Measurements from ENCODE around the gene TLK2.

TLK2 gene

GRCh38 chr17:62565817-62566216 lies 87.2 kb downstream of the TLK2 start:
- no peak for TF ChIP-seq MAX (IDR thresholded peaks at IDR 0.05)
- TF ChIP-seq USF1 (IDR thresholded peaks at IDR 0.05) = no peak
- TF ChIP-seq TAF1 (IDR thresholded peaks at IDR 0.05; ENCODE audit: low read depth) = no peak
- no peak for TF ChIP-seq CEBPB (IDR thresholded peaks at IDR 0.05)
- no peak for TF ChIP-seq EGR1 (IDR thresholded peaks at IDR 0.05)
- TF ChIP-seq NFIC (IDR thresholded peaks at IDR 0.05) = no peak
- no peak for TF ChIP-seq REST (IDR thresholded peaks at IDR 0.05; ENCODE audit: low read depth)
- no peak for TF ChIP-seq EP300 (IDR thresholded peaks at IDR 0.05; ENCODE audit: borderline replicate concordance)

GRCh38 chr17:62566996-62567578 lies 88.5 kb downstream of the TLK2 start:
- TF ChIP-seq MAX (IDR thresholded peaks at IDR 0.05) (no peak), RAD21 (IDR thresholded peaks at IDR 0.05; ENCODE audit: low read depth) (no peak)

GRCh38 chr17:62572488-62572887 lies 93.9 kb downstream of the TLK2 start:
- TF ChIP-seq TEAD4 (IDR thresholded peaks at IDR 0.05) (no peak), USF1 (IDR thresholded peaks at IDR 0.05) (no peak), RAD21 (IDR thresholded peaks at IDR 0.05; ENCODE audit: low read depth) (no peak), ZBTB7A (IDR thresholded peaks at IDR 0.05; ENCODE audit: low read depth) (no peak), EP300 (IDR thresholded peaks at IDR 0.05; ENCODE audit: borderline replicate concordance) (no peak), NFIC (IDR thresholded peaks at IDR 0.05) (no peak), EGR1 (IDR thresholded peaks at IDR 0.05) (no peak), FOXM1 (IDR thresholded peaks at IDR 0.05; ENCODE audit: borderline replicate concordance, low read depth) (no peak)

- TF ChIP-seq USF1 (IDR thresholded peaks at IDR 0.05) (no peak), YY1 (IDR thresholded peaks at IDR 0.05; ENCODE audit: low read depth) (no peak), TCF12 (IDR thresholded peaks at IDR 0.05; ENCODE audit: low read depth) (no peak), TEAD4 (IDR thresholded peaks at IDR 0.05) (no peak), EGR1 (IDR thresholded peaks at IDR 0.05) (no peak), CEBPB (IDR thresholded peaks at IDR 0.05) (no peak)
Observed at GRCh38 chr17:62572888-62573401, 94.3 kb downstream of the TLK2 start.

- TF ChIP-seq YY1 (IDR thresholded peaks at IDR 0.05; ENCODE audit: low read depth) (no peak), EP300 (IDR thresholded peaks at IDR 0.05; ENCODE audit: borderline replicate concordance) (no peak), CREB1 (IDR thresholded peaks at IDR 0.05; ENCODE audit: low read depth) (no peak), TCF12 (IDR thresholded peaks at IDR 0.05; ENCODE audit: low read depth) (no peak), ZBTB7A (IDR thresholded peaks at IDR 0.05; ENCODE audit: low read depth) (no peak), MAX (IDR thresholded peaks at IDR 0.05) (no peak), EGR1 (IDR thresholded peaks at IDR 0.05) (no peak)
Observed at GRCh38 chr17:62573480-62574117, 95.0 kb downstream of the TLK2 start.

GRCh38 chr17:62576382-62576781 lies 97.8 kb downstream of the TLK2 start:
- no peak for TF ChIP-seq TAF1 (IDR thresholded peaks at IDR 0.05; ENCODE audit: low read depth)
- TF ChIP-seq USF1 (IDR thresholded peaks at IDR 0.05) = no peak
- no peak for TF ChIP-seq EGR1 (IDR thresholded peaks at IDR 0.05)
- TF ChIP-seq YY1 (IDR thresholded peaks at IDR 0.05; ENCODE audit: low read depth) = no peak
- TF ChIP-seq TEAD4 (IDR thresholded peaks at IDR 0.05) = no peak
- no peak for TF ChIP-seq ZBTB7A (IDR thresholded peaks at IDR 0.05; ENCODE audit: low read depth)
- no peak for TF ChIP-seq CREB1 (IDR thresholded peaks at IDR 0.05; ENCODE audit: low read depth)
- TF ChIP-seq TCF12 (IDR thresholded peaks at IDR 0.05; ENCODE audit: low read depth) = no peak
- no peak for TF ChIP-seq REST (IDR thresholded peaks at IDR 0.05; ENCODE audit: low read depth)
- TF ChIP-seq EP300 (IDR thresholded peaks at IDR 0.05; ENCODE audit: borderline replicate concordance) = no peak
- TF ChIP-seq CEBPB (IDR thresholded peaks at IDR 0.05) = no peak
- no peak for TF ChIP-seq MAX (IDR thresholded peaks at IDR 0.05)
- no peak for TF ChIP-seq NFIC (IDR thresholded peaks at IDR 0.05)
- no peak for TF ChIP-seq FOXM1 (IDR thresholded peaks at IDR 0.05; ENCODE audit: borderline replicate concordance, low read depth)

Data from Ishikawa (cell line).